Stomach (tissue), 4 donors: Measurements from ENCODE around the gene OR52K1.

Experiments
- EP300 ChIP-seq: sonication (generic); formaldehyde crosslinking; IDR thresholded peaks from one replicate; pipeline ENCODE4 v1.6.1; 2017; ENCODE audit warnings: antibody characterized with exemption
- POLR2A ChIP-seq, 4 donors: fragments of 450-650 bp; IDR thresholded peaks; one replicate each; pipeline ENCODE4 v1.6.1; 2016; ENCODE audit warnings: antibody characterized with exemption in 4 of 4, control low read depth in 2 of 4, mild to moderate bottlenecking in 1 of 4, moderate library complexity in 1 of 4
- TF ChIP-seq, protein P1 (sequence below), 7 experiments: fragments of 450-650 bp in 4 of 7; fragments of 200-600 bp in 3 of 7; sonication (generic) in 3 of 7; IDR thresholded peaks; one replicate each; pipeline ENCODE4 v1.5.1; 2016 to 2019; ENCODE audit warnings: antibody characterized with exemption in 7 of 7, control low read depth in 2 of 7, mild to moderate bottlenecking in 1 of 7

DNA sequence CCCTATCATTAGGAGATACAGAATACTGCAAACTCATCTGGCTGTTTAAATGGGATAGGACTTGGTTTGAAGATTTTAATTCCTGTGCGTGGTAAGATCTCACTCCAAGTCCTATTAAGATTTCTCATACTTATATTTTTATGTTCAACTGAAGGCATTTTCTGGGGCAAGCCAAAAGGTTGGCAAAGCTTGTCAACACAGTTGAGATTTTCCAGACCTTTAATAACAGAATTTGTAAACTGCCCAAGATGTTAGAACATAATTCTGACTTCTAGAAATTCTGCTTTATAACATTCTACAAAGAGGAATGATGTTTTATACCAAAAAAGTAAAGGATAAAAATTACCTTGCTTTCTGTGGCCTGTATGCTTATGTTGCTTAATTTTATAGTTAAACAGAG is 31.8 kb downstream of the OR52K1 start:
- no peak for TF ChIP-seq POLR2A (IDR thresholded peaks at IDR 0.05)
- TF ChIP-seq, protein P1, sequence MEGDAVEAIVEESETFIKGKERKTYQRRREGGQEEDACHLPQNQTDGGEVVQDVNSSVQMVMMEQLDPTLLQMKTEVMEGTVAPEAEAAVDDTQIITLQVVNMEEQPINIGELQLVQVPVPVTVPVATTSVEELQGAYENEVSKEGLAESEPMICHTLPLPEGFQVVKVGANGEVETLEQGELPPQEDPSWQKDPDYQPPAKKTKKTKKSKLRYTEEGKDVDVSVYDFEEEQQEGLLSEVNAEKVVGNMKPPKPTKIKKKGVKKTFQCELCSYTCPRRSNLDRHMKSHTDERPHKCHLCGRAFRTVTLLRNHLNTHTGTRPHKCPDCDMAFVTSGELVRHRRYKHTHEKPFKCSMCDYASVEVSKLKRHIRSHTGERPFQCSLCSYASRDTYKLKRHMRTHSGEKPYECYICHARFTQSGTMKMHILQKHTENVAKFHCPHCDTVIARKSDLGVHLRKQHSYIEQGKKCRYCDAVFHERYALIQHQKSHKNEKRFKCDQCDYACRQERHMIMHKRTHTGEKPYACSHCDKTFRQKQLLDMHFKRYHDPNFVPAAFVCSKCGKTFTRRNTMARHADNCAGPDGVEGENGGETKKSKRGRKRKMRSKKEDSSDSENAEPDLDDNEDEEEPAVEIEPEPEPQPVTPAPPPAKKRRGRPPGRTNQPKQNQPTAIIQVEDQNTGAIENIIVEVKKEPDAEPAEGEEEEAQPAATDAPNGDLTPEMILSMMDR (IDR thresholded peaks at IDR 0.05), result no peak
- no peak for TF ChIP-seq EP300
